Cardiac fibroblast (primary cell): ENCODE results near the gene KCNQ1.

Experiments used
- DNase-seq, 2 donors: peaks; one replicate each; pipeline versions ENCODE4 v3.0.0 to v3.0.0-alpha.2; 2010; ENCODE audit warnings: low read depth in 2 of 2
- H3K4me3 ChIP-seq, 2 donors: replicated peaks in 1 of 2; 1 replicate in 1 of 2; 2 replicates in 1 of 2; pipeline ENCODE4 v1.5.1; 2011; ENCODE audit warnings: low read depth in 2 of 2, low read length in 2 of 2, mild to moderate bottlenecking in 2 of 2, moderate library complexity in 1 of 2
- CTCF ChIP-seq: IDR thresholded peaks from one replicate; pipeline ENCODE4 v1.5.1; 2011; ENCODE audit warnings: low read depth, mild to moderate bottlenecking, low read length, inconsistent platforms

The KCNQ1 gene

GRCh38 chr11:2881076-2881980, 436.5 kb downstream of the KCNQ1 start:
- H3K4me3 ChIP-seq: no peak overlapping the region
- DNase-seq: no peak
- TF ChIP-seq CTCF: no peak

- no peak overlapping the region for H3K4me3 ChIP-seq
- TF ChIP-seq CTCF: no peak
- DNase-seq: peak in 1 of 2 donors; percentile 23
Measured at GRCh38 chr11:2881981-2882375, 437.2 kb downstream of the KCNQ1 start.

- TF ChIP-seq CTCF: no peak
- H3K4me3 ChIP-seq: peak overlapping the region in 1 of 2 donors; percentile 53
- no peak for DNase-seq
Measured at GRCh38 chr11:2882396-2883110, 437.7 kb downstream of the KCNQ1 start.

- H3K4me3 ChIP-seq: peak overlapping the region; percentile 53
- no peak for TF ChIP-seq CTCF
- DNase-seq: peak in 1 of 2 donors; percentile 17
Measured at GRCh38 chr11:2883640-2883978, 438.8 kb downstream of the KCNQ1 start.

GRCh38 chr11:2883979-2884815, 439.4 kb downstream of the KCNQ1 start:
- peak overlapping the region; percentile 53 for H3K4me3 ChIP-seq
- DNase-seq: peak in 1 of 2 donors; percentile 67
- TF ChIP-seq CTCF: no peak

- DNase-seq: peak; percentile 25 to 65
- TF ChIP-seq CTCF: no peak
- peak overlapping the region; percentile 59 to 74 for H3K4me3 ChIP-seq
Measured at GRCh38 chr11:2885017-2885677, 440.3 kb downstream of the KCNQ1 start.
